DOHH2 (cell line): Measurements from ENCODE around the gene PRAME.

Source experiments
- CTCF ChIP-seq: fragments of 200-600 bp; sonication (generic); IDR thresholded peaks from one replicate; pipeline ENCODE4 v1.5.1; 2014; ENCODE audit warnings: antibody characterized with exemption, mild to moderate bottlenecking, low read depth, low read length; ENCODE audit not compliant: poor library complexity, severe bottlenecking
- EZH2phosphoT487 ChIP-seq: fragments of 200-600 bp; sonication (generic); IDR thresholded peaks from 2 replicates; pipeline ENCODE4 v1.6.1; 2017; ENCODE audit warnings: borderline replicate concordance, mild to moderate bottlenecking, antibody characterized with exemption, low read length, moderate library complexity, mixed read lengths

DNA sequence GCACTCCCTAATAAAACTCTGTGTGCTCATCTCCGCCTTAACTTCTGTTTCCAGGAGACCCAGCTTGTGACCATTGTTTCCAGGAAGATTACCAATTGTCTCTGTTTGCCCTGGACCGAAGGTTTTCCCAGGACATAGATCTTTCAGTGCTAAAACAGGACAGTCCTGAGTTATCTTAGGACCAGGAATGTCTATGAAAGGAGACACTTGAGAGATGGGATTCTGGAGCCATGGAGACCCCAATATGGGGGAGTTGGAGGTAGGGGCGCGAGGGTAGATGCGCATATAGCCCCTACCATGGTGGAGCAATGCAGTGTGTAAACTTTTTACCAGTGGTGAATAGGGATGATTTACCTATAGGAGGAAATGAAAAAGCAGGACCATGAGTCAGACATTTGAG lies 10.2 kb upstream of the PRAME start:
- TF ChIP-seq CTCF: no peak
- no peak for TF ChIP-seq EZH2phosphoT487
